NT2/D1 (cell line): ENCODE measurements around the gene BEGAIN.

Source experiments
- YY1 ChIP-seq: IDR thresholded peaks from 2 replicates; pipeline ENCODE4 v1.6.1; 2011; ENCODE audit not compliant: insufficient read length, insufficient read depth
- ZNF274 ChIP-seq: IDR thresholded peaks from 2 replicates; pipeline ENCODE4 v1.6.1; 2011; ENCODE audit warnings: mild to moderate bottlenecking, low read depth, low read length

GRCh38 chr14:100546051-100546443 is 41.2 kb downstream of the BEGAIN start:
- TF ChIP-seq ZNF274 (no peak), YY1 (no peak)
